WTC11 (cell line): ENCODE data around the gene DHX36.

Source experiments
- CTCF ChIP-seq: fragments of 200-600 bp; IDR thresholded peaks from 2 replicates; pipeline ENCODE4 v1.8.0; 2022; ENCODE audit warnings: antibody characterized with exemption
- E2F4 ChIP-seq: sonication (generic); formaldehyde crosslinking; IDR thresholded peaks from 2 replicates; pipeline ENCODE4 v1.8.1; 2022; ENCODE audit warnings: low read depth, mild to moderate bottlenecking, moderate library complexity, missing genetic modification reagents, borderline replicate concordance
- JUN ChIP-seq: sonication (generic); formaldehyde crosslinking; IDR thresholded peaks from 2 replicates; pipeline ENCODE4 v1.8.0; 2023; ENCODE audit warnings: mild to moderate bottlenecking, missing genetic modification reagents
- NFYB ChIP-seq: sonication (generic); formaldehyde crosslinking; conservative IDR thresholded peaks from 2 replicates; pipeline ENCODE4 v1.8.0; 2022; ENCODE audit warnings: low read depth, missing genetic modification reagents
- ZNF138 ChIP-seq: sonication (generic); formaldehyde crosslinking; conservative IDR thresholded peaks from 2 replicates; pipeline ENCODE4 v1.8.1; 2022; ENCODE audit warnings: mild to moderate bottlenecking, moderate library complexity, missing genetic modification reagents
- TF ChIP-seq, protein P1 (sequence below): sonication (generic); formaldehyde crosslinking; IDR thresholded peaks from 2 replicates; pipeline ENCODE4 v1.8.1; 2023; ENCODE audit warnings: mild to moderate bottlenecking, missing genetic modification reagents
- TF ChIP-seq, protein P2 (sequence below): sonication (generic); formaldehyde crosslinking; IDR thresholded peaks from 2 replicates; pipeline ENCODE4 v1.8.1; 2022; ENCODE audit warnings: missing genetic modification reagents, borderline replicate concordance

DNA sequence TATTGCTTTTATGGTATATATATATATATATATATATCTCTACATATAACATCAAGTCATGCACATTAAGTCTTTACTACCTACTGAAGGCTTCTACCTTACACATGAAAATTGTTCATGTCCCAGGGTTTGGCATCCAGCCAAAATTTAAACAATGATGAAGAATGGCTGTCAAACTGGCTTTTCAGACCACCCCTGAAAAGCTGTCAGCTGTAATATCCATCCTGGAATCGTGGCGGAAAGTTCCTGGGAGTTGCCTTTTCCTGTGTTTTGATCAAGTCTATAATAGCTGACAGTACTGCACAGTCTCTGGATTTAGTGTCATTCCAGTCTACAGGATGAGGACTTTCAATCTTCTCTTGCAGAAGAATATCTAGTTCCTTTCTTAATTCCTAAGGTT lies 48.3 kb downstream of the DHX36 start:
- TF ChIP-seq E2F4 (CRISPR knock-in tag) = no peak
- no peak for TF ChIP-seq JUN (CRISPR knock-in tag)
- TF ChIP-seq CTCF = no peak
- TF ChIP-seq, protein P1, sequence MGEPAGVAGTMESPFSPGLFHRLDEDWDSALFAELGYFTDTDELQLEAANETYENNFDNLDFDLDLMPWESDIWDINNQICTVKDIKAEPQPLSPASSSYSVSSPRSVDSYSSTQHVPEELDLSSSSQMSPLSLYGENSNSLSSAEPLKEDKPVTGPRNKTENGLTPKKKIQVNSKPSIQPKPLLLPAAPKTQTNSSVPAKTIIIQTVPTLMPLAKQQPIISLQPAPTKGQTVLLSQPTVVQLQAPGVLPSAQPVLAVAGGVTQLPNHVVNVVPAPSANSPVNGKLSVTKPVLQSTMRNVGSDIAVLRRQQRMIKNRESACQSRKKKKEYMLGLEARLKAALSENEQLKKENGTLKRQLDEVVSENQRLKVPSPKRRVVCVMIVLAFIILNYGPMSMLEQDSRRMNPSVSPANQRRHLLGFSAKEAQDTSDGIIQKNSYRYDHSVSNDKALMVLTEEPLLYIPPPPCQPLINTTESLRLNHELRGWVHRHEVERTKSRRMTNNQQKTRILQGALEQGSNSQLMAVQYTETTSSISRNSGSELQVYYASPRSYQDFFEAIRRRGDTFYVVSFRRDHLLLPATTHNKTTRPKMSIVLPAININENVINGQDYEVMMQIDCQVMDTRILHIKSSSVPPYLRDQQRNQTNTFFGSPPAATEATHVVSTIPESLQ (CRISPR knock-in tag) = no peak
- no peak for TF ChIP-seq ZNF138
- no peak for TF ChIP-seq NFYB
- TF ChIP-seq, protein P2, sequence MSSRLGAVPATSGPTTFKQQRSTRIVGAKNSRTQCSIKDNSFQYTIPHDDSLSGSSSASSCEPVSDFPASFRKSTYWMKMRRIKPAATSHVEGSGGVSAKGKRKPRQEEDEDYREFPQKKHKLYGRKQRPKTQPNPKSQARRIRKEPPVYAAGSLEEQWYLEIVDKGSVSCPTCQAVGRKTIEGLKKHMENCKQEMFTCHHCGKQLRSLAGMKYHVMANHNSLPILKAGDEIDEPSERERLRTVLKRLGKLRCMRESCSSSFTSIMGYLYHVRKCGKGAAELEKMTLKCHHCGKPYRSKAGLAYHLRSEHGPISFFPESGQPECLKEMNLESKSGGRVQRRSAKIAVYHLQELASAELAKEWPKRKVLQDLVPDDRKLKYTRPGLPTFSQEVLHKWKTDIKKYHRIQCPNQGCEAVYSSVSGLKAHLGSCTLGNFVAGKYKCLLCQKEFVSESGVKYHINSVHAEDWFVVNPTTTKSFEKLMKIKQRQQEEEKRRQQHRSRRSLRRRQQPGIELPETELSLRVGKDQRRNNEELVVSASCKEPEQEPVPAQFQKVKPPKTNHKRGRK (CRISPR knock-in tag) = no peak
